Ureter (tissue), 1 donor: ENCODE measurements around the gene TPRG1L. TPM values are rescaled to one million over a fixed set of nuclear protein-coding genes. Genes with fewer than 3 reads are reported as not detected.

Source experiments
- DNase-seq: peaks from one replicate; pipeline ENCODE4 v3.0.0-alpha.2; 2020; ENCODE audit warnings: low spot score
- total RNA-seq: library from RNA; stranded (reverse); gene quantifications from one replicate; pipeline ENCODE4 v1.2.4, GENCODE V29; 2023
- donor health status: DM: yes; HTN: yes; CAD: no.

TPRG1L gene
- total RNA-seq, 1 donor from 2014 or later: 54.7 TPM

GRCh38 chr1:3663999-3664699, 39.3 kb downstream of the TPRG1L start:
- DNase-seq: no peak

GRCh38 chr1:3664700-3665375, 40.0 kb downstream of the TPRG1L start:
- no peak for DNase-seq

DNA sequence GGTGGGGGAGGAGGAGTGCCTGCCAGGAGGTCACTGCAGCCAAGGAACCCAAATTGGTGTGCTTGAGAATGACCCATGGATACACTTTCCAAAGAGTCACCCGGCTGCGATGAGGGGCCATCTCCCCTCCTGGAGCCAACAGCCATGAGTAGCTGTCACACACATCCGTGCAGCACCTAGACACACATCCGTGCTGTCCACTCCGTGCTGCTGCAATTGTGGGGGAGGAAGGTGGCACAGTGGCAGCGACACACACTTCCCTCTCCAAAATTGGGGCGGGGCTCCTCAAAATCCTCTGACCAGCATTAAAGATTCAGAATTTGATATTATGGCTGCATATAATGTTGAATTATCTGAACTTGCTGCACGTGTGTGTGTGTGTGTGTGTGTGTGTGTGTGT, 43.3 kb downstream of the TPRG1L start:
- DNase-seq: no peak

DNA sequence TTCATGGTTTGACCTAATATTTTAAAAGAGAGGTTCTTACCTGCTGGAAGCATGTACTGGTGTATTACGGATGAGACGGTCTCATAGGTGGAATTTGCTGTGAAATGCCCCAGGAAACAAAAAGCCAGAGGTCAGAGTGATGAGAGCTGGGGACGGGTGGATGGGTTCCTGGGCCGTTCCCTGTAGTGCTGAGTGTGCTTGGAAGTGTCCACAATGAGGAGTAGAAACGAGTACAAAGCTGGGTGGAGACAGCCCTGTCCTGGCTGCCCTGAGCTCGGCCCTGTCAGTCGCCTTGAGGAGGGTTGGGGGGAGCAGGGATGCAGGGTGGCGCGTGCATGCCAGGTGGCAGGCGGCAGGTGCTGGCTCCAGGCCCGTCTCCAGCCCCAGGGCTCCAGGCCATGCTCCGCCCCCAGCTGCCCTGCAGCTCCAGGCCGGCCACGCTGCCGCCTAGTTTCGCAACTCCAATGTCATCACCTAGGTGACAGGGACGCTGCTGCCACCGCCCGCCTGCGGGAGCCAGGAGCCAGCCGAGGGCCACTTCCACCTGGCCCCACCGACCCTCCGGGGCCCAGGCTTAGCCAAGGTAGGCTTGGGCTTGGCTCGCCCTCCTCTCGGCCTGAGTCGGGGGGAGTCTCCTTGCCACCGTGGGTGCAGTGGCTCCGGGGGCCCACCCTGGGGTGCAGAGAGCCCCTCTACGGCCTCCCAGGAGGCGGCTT, 43.9 kb downstream of the TPRG1L start:
- peak; percentile 83 for DNase-seq

GRCh38 chr1:3669421-3669821, 44.6 kb downstream of the TPRG1L start:
- DNase-seq: no peak

GRCh38 chr1:3669971-3670431, 45.2 kb downstream of the TPRG1L start:
- no peak for DNase-seq

DNA sequence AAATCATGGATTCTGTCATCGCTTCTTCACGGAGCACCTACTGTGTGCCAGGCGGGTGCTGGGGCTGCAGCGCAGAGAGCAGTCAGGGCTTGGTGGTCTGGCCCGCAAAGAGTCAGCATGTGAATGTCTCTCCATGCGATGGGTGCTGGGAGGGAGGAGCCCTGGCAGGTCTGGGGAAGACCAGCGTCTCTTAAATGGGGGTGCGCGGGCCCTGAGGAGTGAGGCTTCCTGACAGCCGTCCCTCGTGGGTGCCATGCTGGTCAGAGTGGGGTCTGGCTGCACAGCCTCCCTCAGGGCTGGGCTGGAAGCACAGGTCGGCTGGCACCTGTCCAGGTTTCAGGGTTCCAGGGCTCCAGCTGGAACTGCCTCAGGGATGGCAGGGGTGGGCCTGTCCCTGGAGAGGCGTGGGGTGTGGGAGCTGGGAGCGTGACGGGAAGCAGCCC, 46.0 kb downstream of the TPRG1L start:
- no peak for DNase-seq

- no peak for DNase-seq
These were observed 46.8 kb downstream of the TPRG1L start for GRCh38 chr1:3671371-3672180.

- DNase-seq: no peak
These were observed 47.6 kb downstream of the TPRG1L start for GRCh38 chr1:3672231-3672970.

DNA sequence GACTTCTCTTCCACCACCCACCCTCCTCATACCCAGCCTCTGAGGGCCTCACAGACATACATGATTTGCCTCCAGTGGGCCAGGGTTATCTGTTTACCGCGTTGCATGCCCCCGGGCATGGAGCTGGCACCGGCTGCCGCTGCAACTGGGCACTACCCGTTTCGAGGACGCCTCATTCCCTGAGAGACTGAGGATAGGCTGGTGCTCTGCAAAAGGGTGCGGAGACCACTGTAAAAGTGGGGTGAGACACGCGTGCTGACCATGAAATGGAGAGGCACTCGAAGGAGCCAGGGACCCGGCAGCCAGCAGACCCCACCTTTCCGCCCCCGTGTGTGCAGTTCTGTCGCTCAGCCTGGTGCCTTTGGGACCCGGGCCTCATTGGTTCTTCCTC, 48.2 kb downstream of the TPRG1L start:
- no peak for DNase-seq

- no peak for DNase-seq
These were observed 48.7 kb downstream of the TPRG1L start for GRCh38 chr1:3673381-3674099.

GRCh38 chr1:3674100-3675094, 49.6 kb downstream of the TPRG1L start:
- DNase-seq: no peak

DNA sequence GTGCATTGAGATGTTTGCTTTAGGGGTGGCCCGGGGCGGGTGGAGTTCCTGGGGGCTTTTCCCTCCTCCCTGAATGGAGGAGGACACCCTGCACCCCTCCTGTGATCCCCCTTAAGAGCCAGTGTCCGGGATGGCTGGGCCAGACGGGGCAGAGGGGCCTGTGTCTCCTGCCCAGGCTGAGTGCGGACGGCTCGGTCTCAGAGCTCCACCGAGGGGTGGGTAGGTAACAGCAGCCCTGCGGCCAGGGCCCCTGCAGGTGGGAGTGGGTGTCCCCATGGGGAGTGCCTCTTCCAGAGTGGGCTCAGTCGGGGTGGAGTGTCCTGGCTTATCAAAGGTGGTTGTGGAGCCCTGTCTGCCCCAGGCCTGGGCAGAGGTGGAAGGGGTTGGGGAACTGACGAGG, 50.6 kb downstream of the TPRG1L start:
- DNase-seq: no peak

- no peak for DNase-seq
These were observed 52.0 kb downstream of the TPRG1L start for GRCh38 chr1:3676581-3677470.

- no peak for DNase-seq
These were observed 52.7 kb downstream of the TPRG1L start for GRCh38 chr1:3677484-3677883.

- no peak for DNase-seq
These were observed 53.7 kb downstream of the TPRG1L start for GRCh38 chr1:3678361-3679097.

- no peak for DNase-seq
These were observed 54.3 kb downstream of the TPRG1L start for GRCh38 chr1:3679098-3679555.
